ENCODE measurements around the gene FAM177B.

DNA sequence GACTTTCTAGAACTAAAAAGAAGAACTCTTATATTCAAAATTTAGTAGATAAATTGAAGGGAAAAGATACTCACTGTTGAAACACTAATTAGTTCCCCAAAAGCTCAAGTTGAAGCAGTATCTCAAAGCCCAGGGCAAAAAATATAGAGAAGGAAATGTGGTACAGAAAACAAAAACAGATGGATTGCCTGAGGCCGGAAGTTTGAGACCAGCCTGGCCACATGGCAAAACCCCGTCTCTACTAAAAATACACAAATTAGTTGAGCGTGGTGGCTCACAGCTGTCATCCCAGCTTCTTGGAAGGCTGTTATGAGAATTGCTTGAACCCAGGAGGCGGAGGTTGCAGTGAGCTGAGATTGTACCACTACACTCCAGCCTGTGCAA lies 36.0 kb downstream of the FAM177B start:
- TF ChIP-seq EZH2 (IDR thresholded peaks at IDR 0.05; ENCODE audit: insufficient read depth, poor library complexity, severe bottlenecking), result no peak
- no peak for TF ChIP-seq EZH2phosphoT487 (IDR thresholded peaks at IDR 0.05; ENCODE audit: insufficient read depth, low read depth)
